Measurements from ENCODE around the gene HEBP2. TPM values are rescaled to one million over a fixed set of nuclear protein-coding genes. Genes with fewer than 3 reads are reported as not detected.

The HEBP2 gene
- total RNA-seq, 3 donors from 2014 or later (not counting 1 experiment from before 2014, with no cell fraction given) = 14.2 to 18.6 (median 15.2) TPM

- Mint-ChIP-seq H3K27me3 (ENCODE audit: low read depth in 2 of 2) (peaks cover 2 to 21% of the 10 kb centered on the region in 2 donors), H3K9me3 (no peaks in the 10 kb centered on the region), H3K27ac (no peak overlapping the region), H3K4me1 (no peaks in the 10 kb centered on the region), H3K4me3 (no peak overlapping the region), H3K36me3 (no peaks in the 10 kb centered on the region)
- Histone ChIP-seq H3K27me3 (ENCODE audit: control insufficient read depth, insufficient read depth, low read length) (no peaks in the 10 kb centered on the region), H3K36me3 (ENCODE audit: control insufficient read depth, insufficient read depth, low read length) (no peaks in the 10 kb centered on the region), H3K4me1 (ENCODE audit: control insufficient read depth, insufficient read depth, low read length) (no peaks in the 10 kb centered on the region), H3K27ac (ENCODE audit: low read length) (no peak overlapping the region), H3K9me3 (ENCODE audit: control insufficient read depth, insufficient read depth, low read length) (no peaks in the 10 kb centered on the region), H3K4me3 (ENCODE audit: low read length) (no peak overlapping the region)
- WGBS (ENCODE audit: insufficient coverage) = 61% methylated on average over 4 of the region's 5 CpGs
- no peak for TF ChIP-seq CTCF (IDR thresholded peaks at IDR 0.05)
- ATAC-seq (no peak), DNase-seq (no peak)
- intact Hi-C loops (cut with micrococcal nuclease) = no loop called here
Observed at GRCh38 chr6:138393871-138394783, 9.9 kb upstream of the HEBP2 start.

- no peak overlapping the region for H3K27ac ChIP-seq (ENCODE audit: low read length)
- peaks cover 0 to 15% of the 10 kb centered on the region in 2 donors for H3K27me3 Mint-ChIP-seq (ENCODE audit: low read depth in 2 of 2)
- no peaks in the 10 kb centered on the region for H3K9me3 Mint-ChIP-seq
- no peak overlapping the region for H3K27ac Mint-ChIP-seq
- WGBS (ENCODE audit: insufficient coverage) = 100% methylated on average over 3 of the region's 5 CpGs
- H3K4me1 Mint-ChIP-seq = no peaks in the 10 kb centered on the region
- no peak for TF ChIP-seq CTCF (IDR thresholded peaks at IDR 0.05)
- no peaks in the 10 kb centered on the region for H3K4me1 ChIP-seq (ENCODE audit: control insufficient read depth, insufficient read depth, low read length)
- no peak for DNase-seq
- H3K4me3 ChIP-seq (ENCODE audit: low read length) = no peak overlapping the region
- no peaks in the 10 kb centered on the region for H3K27me3 ChIP-seq (ENCODE audit: control insufficient read depth, insufficient read depth, low read length)
- no peaks in the 10 kb centered on the region for H3K36me3 Mint-ChIP-seq
- intact Hi-C loops (cut with micrococcal nuclease) = no loop called here
- H3K4me3 Mint-ChIP-seq = no peak overlapping the region
- H3K9me3 ChIP-seq (ENCODE audit: control insufficient read depth, insufficient read depth, low read length) = no peaks in the 10 kb centered on the region
- no peak for ATAC-seq
- no peaks in the 10 kb centered on the region for H3K36me3 ChIP-seq (ENCODE audit: control insufficient read depth, insufficient read depth, low read length)
Observed at GRCh38 chr6:138396709-138397108, 7.3 kb upstream of the HEBP2 start.

DNA sequence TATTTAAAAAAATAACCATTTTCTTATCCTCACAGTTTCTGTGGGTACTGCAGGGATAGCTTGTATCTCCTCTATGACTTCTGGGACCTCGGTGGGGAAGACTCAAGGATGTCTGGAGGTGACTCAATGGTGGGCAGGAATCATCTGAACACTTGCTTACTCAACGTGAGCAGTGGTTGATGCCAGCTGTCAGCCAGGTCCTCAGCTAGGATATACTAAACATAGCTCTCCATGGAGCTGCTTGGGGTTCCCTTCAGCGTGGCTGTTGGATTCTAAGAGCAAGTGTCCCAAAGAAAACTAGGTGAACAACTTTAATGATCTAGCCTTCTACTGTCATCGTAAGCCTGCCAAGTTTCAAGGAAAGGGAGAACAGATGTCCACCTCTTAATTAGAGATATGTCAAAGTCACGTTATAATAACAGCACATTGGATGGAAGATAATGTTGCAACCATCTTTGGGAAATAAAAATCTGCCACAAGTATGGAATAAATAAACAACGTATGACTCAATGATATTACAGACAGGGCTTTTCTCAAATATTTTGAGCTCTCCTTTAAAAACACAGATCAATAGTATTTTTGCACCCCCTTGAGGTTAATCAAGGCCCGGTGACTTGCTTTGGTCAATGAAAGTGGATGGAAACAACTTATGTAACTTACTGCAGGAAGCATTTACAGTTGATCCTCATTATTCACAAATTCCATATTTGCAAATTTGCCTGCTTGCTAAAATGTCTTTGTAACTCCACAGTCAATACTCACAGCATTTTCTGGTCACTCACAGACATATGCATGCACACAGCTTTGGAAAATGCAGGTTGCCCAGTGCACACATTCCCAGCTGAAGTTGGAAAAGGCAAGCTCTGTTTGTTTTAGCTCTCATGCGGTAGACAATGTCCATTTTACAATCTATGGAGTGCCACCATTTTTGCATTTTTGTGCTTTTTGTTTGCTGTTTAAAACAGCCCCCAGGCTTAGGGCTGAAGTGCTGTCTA is 6.6 kb upstream of the HEBP2 start:
- TF ChIP-seq CTCF (IDR thresholded peaks at IDR 0.05) = no peak
- H3K27me3 Mint-ChIP-seq (ENCODE audit: low read depth in 2 of 2) = peaks cover 0 to 14% of the 10 kb centered on the region in 2 donors
- Histone ChIP-seq H3K27ac (ENCODE audit: low read length) (no peak overlapping the region), H3K4me3 (ENCODE audit: low read length) (no peak overlapping the region), H3K9me3 (ENCODE audit: control insufficient read depth, insufficient read depth, low read length) (no peaks in the 10 kb centered on the region), H3K27me3 (ENCODE audit: control insufficient read depth, insufficient read depth, low read length) (no peaks in the 10 kb centered on the region), H3K4me1 (ENCODE audit: control insufficient read depth, insufficient read depth, low read length) (no peaks in the 10 kb centered on the region), H3K36me3 (ENCODE audit: control insufficient read depth, insufficient read depth, low read length) (no peaks in the 10 kb centered on the region)
- no peak overlapping the region for H3K4me3 Mint-ChIP-seq
- ATAC-seq = no peak
- no peaks in the 10 kb centered on the region for H3K4me1 Mint-ChIP-seq
- H3K27ac Mint-ChIP-seq = no peak overlapping the region
- WGBS (ENCODE audit: insufficient coverage) = 94% methylated on average over 7 of the region's 8 CpGs
- H3K36me3 Mint-ChIP-seq = no peaks in the 10 kb centered on the region
- intact Hi-C loops (cut with micrococcal nuclease) = no loop called here
- no peaks in the 10 kb centered on the region for H3K9me3 Mint-ChIP-seq
- DNase-seq = no peak
